Right renal pelvis (tissue), 4 donors: ENCODE results near the gene FXYD2. TPM values are rescaled to one million over a fixed set of nuclear protein-coding genes. Genes with fewer than 3 reads are reported as not detected.

ENCODE experiments used
- DNase-seq, 4 donors: peaks; one replicate each; pipeline ENCODE4 v3.0.0-alpha.2; 2013; ENCODE audit warnings: low read depth in 4 of 4, low spot score in 3 of 4, missing footprints in 1 of 4
- polyA plus RNA-seq, 4 donors: library from polyadenylated mRNA; unstranded; fragments of 120-200 nt; gene quantifications; one replicate each; pipeline ENCODE4 v1.2.1, GENCODE V29; 2013; ENCODE audit not compliant: insufficient read length in 4 of 4

Gene FXYD2
- polyA plus RNA-seq, 4 donors = 408 to 622 (median 443) TPM

DNA sequence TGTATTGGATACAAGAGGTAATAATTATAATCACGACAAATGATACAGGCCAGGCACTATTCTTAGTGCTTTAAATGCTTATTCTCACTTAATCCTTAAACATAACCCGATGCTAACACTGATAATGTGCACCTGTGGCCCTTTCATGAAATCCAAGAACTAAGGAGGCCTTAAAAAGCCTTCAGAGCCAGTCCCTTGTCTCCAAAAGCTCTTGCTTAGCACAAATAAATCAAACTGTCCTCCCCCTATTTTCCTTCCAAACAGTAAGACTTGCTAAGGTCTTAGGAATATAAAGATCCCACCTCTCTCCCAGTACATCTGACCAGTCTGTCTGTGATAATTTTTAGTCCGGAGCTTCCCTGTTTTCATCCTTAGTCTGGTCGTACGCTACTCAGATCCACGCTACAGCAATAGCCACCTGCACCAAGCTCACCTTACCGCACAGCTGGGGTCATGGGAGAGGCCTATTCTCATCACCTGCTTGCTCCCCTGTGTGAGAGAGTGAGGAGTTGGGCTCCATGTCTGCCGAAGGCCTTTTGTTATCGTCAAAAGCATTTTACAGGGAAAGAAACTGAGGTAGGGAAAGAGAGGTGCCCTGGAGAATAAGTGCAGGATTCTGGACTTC is 35.1 kb upstream of the FXYD2 start:
- DNase-seq = no peak

DNA sequence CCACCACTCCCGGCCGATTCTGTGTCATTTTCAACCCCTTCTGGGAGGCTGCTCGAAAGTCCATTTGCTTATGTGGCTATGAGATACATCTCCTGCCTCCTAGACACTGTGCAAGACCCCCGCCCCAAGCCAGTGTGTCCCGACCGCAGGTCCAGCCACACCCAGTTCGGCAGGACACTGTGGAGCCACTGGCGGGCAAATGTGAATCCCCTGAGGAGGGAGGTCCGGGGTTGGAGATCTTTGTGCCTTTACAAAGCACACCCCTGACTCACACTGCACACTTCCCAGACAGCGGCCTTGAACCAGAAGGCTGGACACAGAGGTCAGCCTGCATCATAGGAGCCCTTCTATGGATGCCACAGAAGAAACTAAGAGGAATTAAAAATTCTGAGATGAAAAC is 34.5 kb upstream of the FXYD2 start:
- no peak for DNase-seq

DNA sequence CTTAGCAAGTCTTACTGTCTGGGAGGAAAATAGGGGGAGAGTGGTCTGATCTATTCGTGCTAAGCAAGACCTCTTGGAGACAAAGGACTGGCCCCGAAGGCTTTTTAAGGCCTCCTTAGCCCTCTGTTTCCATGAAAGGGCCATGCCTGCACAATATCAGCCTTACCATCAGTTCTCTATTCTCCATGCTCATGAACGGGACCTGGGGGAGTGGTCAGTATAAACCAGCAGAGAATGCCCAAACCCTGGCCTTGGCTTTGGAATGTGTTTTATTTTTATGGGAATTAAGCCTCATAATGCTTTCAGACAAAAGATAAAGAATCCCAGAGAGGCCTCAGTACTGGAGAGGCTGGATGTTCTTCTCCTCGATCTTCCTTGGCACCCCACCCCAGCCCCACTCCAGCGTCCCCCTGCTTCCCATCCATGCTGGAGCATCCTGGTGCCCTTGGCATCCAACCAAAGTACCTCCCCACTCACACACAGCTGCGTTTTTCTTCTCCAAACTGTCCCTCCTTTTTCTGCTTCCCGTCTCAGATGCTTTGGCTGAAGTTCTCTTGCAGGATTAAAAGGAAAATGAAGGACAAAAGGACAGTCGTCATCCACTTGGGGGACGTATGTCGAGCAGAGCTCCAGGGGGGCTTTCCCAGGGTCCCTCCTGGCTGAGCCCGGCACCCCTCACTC is 33.3 kb upstream of the FXYD2 start:
- DNase-seq = no peak

DNA sequence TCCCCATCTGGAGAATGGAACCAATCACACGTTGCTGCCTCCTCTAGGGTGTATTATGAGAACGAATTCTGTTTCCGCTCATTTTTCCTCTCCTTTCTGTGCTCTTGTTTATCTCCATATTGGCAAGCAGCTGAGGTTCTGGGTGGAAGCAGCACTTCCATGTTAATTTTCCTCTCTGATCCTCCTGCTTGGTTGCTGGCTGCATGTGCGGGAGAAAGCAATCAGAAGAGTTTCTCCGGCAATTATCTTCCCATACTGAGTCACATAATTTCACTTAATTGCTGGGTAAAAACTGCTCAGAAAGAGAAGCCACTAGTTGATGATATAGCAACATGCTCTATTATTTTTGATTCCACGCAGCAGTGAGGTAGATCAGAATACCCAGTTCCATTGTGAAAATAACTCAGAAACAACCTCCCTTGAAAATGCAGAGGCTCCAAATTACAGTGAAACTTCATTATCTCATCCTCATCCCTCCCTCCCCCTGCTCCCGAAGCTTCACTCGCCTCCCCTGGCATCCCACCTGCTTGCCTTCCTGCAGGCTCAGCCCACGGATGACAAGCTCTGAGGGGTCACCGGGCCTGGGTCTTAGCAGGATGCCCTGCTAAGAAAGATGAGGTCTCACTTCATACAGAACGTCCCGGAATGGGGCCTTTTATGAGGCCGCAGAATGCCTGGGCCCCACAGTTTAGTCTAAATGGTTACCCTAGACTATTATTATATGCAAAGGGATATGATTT is 31.5 kb upstream of the FXYD2 start:
- no peak for DNase-seq

DNA sequence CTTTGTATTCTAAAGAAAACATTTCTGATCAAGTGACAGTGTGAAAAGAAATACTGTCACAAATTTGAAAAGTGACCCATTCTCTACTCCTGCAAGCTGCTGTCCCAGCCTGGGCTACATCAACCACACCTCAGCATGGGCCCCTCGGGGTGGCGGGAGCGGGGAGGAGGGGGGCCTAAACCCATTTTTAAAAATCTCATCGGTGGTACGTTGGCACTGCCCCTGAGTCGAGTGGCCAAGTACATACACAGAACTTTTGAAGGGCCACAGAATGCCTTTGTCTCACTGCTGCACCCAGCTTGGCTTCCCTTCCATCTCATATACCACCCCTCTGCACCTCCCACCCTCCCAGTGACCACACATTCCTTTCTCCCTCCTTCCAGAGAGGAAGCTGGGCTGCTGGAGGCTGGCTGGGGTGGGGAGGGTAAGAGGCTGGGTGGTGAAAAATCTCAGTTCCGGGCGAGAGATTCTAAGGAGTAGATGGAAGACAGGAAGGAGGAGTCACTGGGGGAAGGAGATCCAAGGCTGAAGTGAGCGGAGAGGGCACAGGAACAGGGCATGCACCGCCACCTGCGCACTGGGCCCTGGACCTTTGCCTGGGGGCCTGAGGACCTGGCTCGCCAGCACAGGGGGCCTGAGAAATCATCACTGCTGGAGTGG is 30.8 kb upstream of the FXYD2 start:
- DNase-seq = no peak

DNA sequence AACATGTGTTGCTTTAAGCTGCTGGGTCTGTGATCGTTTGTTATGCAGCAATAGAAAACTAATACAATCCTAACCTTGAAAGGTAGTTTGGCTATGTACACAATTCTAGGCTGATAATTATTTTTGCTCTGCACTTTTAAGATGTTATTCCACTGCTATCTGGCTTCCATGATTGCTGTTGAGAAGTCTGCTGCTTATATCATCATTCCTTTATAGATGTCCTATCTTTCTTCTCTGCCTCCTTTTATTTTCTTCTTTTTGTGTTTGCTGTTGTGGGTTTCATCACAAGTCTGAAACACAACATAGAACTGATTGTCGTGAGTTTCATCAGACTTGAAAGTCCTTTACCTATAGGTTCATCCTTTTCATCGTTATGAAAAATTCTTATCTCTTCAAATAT is 27.8 kb upstream of the FXYD2 start:
- no peak for DNase-seq

DNA sequence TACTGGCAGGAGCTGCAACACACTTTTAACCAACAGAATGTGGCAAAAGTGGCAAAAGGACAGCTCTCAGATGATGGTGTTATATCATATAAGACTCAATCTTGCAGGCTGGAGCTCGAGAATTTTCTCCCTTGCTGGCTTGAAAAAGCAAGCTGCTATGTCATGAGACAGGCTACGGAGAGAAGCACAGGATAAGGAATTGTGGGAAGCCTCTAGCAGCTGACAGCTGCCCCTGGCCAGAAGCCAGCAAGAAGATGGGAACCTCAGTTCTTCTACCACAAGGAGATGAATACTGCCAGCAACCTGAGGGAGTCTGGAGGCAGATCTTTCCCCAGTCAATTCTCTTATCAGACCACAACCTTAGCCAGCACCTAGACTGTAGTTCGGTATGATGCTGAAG is 27.3 kb upstream of the FXYD2 start:
- DNase-seq = no peak

DNA sequence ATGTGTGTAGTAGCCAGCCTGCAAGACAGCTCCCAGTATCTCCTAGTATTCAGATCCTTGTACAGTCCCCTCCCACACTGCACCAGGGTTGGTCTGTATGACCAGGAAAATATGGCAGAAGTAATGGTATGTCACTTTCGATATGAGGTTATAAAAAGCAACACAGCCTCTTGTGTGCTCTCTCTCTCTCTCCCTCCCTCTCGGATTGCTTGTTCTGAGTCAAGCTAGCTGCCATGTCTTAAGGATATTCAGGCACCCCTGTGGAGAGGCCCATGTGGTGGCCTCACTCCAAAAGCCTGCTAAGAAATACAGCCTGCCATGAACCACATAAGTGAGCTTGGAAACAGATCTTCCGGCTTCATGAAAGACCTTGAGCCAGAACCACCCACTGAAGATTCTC is 26.6 kb upstream of the FXYD2 start:
- DNase-seq = no peak

DNA sequence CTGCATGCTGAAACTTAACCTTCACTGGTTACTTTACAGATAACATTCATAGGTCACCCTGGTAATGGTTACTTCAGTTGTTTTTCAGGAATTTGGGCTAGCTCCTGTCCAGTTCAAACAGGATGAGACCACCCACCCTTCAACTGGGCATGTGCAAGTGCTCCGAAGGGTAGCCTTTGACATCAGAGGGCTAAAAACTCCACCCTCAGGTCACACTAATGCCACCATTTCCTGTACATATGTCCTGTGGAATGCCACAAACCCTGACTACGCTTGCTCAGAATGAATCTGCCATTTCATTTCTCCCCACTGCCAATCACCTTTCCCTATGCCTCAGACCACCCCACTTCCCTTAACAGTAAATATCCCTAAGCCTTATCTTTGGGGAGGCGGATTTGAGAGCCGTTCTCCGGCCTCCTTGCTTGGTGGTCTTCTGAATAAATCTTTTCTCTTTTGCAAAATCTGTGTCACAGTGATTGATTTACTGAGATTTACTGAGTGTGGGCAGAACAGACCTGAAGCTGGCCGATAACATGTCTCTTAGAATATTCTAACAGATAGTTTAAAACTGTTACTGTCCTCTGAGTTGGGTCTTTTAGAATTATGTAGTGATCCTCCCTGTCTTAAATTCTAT is 25.4 kb upstream of the FXYD2 start:
- no peak for DNase-seq

DNA sequence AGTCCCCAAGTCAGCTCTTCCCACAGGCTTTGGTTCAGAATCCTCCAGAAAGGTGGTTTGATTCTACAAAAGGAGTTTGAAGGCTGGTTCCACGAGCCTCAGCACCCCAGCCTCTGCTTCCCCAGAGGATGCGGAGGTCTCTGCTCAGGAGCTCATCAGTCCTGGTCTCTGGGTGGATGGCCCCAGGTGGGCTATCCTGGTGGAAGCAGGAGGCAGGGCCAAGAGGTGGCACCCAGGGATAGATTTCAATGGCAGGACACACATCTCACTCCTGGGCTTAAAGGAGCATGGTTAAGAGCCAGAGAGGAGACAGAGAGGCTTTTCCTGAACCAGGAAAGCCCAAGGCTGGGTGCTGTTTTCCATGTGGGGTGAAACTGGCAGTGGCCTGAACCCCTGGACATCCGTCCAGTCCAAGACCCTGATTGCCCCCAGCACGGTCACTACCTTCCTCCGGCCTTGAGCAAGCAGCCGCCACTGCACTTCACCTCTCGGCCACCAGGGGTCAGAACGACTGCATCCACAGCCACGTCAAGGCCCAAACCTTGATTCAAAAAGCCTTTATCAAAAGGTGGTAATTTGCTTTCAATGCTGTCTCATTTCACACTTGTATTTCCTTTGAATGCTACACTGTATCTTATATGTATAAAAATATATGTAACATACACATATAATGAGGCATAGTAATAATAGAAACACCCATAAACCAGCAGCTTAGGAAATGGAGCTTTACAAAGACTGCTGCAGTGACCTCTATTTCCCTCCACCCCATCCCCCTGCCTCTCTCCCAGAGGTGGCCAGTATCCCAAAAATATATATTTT is 19.3 kb upstream of the FXYD2 start:
- no peak for DNase-seq

DNA sequence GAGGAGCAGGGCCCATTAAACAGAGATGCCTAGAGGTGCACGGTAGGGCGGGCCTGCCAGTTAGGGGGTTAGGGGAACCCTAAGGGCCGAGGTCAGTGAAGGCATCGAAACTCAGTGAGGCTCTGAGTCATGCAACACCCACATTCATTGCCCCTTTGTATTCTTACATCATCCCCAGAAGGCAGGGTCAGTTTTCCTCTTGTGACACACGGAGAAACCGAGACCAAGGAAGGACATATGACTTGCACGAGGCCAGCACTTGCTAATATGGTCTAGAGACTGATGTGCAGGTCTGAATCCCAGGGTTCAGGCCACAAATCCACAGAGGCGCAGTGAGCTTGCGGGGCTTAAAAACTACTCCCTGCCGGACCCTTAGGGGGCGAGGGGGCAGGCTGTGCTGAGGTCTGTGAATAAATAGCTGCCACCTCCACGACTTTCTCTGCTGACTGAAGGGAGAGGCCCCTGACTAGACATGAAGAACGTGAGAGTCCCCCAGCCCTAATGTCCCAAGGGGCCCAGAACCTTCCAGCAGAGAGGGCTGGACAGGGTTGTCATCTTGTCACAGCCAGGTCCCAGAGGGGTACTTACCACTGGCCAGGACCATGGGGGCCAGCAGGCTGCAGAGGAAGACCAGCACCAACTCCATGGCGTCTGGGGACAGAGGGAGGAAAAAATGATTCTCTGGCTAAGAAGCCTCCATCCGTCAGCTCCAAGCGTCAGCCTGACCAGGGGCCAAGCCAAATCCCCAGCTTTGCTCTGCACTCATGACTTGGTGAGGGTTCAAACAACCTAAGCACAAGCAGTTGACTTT is 17.8 kb upstream of the FXYD2 start:
- no peak for DNase-seq

DNA sequence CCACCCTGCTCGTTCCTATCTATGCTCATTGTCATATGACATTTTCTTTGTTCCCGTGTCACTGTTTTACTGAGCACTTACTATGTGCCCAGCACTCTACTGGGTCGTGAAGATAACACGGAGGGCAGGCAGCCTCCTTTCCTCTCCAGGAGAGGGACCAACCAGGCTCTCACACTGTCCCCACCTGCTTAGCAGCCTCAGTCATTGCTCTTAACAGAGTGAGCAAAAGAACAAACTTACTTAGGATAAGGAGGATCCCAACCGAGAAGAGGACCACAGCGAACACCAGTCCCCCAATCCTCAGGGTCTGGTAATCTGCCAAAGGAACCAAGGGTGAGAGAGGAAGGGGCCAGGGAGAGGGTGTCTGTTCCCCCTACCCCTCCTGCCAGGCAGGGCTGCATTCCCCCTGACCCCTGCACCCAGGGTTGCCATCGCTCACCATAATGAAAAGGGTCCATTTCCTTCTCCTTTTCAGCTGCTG is 17.0 kb upstream of the FXYD2 start:
- DNase-seq = no peak

DNA sequence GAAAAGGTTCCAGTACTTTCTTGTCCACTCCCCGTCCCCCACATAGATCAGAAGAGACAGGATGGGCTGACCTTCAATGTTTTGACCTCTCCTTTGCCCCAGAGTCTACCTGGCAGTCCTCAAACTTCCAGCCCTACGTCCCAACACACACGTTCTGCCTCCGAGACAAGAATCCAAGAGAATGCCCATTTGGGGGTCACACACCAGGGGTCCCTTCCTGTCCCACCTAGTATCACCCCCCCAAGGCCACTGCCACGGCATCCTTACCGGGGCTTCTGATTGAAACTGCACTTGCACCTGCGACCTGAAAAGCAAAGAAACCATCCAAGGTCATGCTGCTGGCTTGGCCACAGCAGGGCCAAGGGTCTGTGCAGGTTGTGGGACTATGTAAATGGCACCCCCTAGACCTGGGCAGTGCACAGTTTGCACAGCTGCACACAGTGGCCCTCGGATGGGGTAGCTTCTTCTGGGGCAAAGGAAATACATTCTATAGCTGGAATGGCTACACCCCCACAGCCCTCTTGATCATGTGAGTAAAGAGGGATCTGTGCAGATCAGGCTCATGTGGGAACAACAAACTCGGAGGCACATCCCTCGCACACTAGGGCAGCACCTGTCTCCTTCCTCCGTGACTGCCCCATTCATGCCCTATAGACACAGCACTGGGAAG is 16.5 kb upstream of the FXYD2 start:
- DNase-seq = no peak

DNA sequence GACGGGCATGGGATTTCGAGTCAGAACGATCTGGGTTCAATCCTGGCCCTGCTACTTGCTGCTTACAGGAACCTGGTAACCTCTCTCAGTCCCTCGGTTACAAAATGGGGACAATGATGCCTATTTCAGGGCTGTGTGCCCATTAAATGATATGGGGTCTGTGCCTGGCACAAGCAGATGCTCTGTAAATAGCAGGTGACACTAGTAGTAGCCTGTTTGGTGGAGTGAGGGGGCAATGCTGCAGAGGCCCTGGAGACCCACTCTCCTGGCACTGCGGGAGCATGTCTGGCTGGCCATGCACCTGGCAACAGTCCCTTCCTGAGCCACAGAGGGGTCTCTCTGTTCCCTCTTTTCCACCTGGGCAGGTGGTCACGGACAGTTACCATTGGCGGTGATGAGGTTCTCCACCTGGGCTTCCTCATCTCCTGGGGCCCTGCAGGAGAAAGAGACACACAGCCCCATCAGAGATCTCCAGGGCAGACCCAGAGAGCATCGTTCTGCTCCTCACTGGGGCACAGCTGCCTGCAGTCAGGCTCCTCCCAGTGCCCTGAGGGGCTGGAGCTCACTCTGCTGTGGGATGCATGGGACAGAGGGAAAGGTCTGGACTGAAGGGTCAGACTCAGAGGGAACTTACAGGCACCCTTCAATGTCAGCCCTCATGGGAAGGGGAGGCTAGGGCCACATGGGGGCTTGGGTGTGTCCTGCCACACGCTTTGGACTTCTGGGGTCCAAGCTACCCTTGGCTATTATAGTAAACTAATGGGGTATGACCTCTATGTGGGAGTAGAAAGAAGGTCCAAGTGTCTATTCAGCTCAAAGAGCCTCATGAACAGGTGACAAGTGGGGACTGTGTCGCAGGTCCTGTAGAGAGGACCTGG is 15.6 kb upstream of the FXYD2 start:
- DNase-seq = no peak

DNA sequence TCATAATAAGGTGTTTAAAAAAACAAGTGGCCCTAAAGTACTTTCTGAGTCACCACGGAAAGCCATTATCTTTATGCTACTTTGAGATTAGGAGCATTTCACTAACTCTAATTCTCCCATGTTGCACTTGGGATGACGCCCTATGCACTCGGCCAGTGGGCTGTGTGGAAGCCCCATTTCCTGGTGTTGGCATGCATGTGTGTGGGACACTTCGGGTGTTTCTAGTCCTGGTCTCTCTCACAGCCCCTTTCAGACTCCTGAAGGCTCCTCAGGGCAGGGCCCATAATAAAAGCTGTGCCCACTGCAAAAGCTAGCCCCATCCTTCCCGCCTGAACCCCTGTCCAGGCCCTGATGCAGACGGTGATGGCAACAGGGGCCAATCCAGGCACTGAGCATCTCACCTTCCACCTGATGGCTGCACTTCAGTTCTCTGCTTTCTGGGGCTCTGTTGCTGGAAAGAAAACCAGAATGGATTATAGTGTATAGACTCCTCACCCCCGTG is 14.9 kb upstream of the FXYD2 start:
- DNase-seq = no peak

DNA sequence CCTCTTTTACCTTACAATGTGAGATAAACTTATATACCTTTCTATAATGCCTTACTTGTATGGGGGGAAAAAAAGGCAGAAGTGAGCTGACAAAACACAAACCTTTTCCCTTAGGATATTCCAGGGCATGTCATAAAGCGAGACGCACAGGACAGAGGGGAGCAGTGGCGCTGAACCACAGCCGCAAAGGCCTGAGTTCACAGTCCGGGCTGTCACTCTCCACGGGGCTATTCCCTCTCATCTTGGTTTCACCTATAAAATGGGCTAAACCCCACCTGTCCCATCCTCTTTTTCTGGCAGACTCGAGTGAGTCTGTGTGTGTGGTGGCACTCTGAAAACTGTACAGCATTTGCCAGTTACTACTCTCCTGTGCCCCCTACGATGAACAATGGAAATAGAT is 14.4 kb upstream of the FXYD2 start:
- no peak for DNase-seq

DNA sequence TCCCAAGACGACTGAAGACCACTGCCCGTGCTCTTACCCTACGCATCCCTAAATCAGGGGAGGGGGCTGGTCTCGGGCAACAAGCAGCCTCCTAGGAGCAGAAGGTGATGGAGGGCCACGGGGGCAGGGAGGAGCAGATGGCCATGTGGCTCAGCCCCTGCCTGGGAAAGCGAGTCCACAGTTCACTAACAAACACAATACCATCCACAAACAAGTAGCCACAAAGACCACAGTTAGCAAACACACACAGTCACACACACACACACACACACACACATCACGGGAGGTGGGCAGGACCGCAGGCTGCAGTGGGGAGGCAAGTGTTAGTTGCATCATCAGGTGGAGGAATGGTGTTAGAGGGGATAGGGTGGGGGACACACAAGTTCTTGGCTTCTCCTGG is 13.2 kb upstream of the FXYD2 start:
- DNase-seq = no peak
